H1 (cell line): ENCODE results near the gene PRPF39. TPM values are rescaled to one million over a fixed set of nuclear protein-coding genes. Genes with fewer than 3 reads are reported as not detected.

Source experiments
- CREB1 ChIP-seq: IDR thresholded peaks from 2 replicates; pipeline ENCODE4 v1.6.1; 2012; ENCODE audit warnings: inconsistent platforms
- CTBP2 ChIP-seq: IDR thresholded peaks from 2 replicates; pipeline ENCODE4 v1.7.0; 2011; ENCODE audit warnings: borderline replicate concordance, mild to moderate bottlenecking, moderate library complexity, mixed read lengths, low read length; ENCODE audit not compliant: insufficient read depth, insufficient read length
- EP300 ChIP-seq, 2 experiments: IDR thresholded peaks; 1 replicate in 1 of 2; 2 replicates in 1 of 2; pipeline ENCODE4 v1.6.1; 2011 to 2012; ENCODE audit warnings: low read depth in 2 of 2, low read length in 2 of 2, mild to moderate bottlenecking in 2 of 2, borderline replicate concordance in 1 of 2, inconsistent platforms in 1 of 2, moderate library complexity in 1 of 2
- JUND ChIP-seq: IDR thresholded peaks from 2 replicates; pipeline ENCODE4 v1.6.1; 2011; ENCODE audit warnings: mild to moderate bottlenecking, improper control_type of control experiment, low read length
- MAFK ChIP-seq: IDR thresholded peaks from 2 replicates; pipeline ENCODE4 v1.6.1; 2012; ENCODE audit warnings: low read depth, mild to moderate bottlenecking, improper control_type of control experiment, low read length
- polyA plus RNA-seq, 7 experiments: library from polyadenylated mRNA; depleted of rRNA in 3 of 7; stranded (reverse) in 5 of 7; unstranded in 2 of 7; fragments of >200 nt in 5 of 7; fragments of 200-250 nt in 2 of 7; gene quantifications; 1 replicate in 5 of 7; 2 replicates in 1 of 7; 4 replicates in 1 of 7; pipeline versions ENCODE4 v1.2.1 to v1.2.3, GENCODE V29; 2011 to 2013; ENCODE audit warnings: missing spikeins in 2 of 7, mixed read lengths in 2 of 7
- total RNA-seq: library from RNA; stranded (reverse); fragmentation: NEBNext Ultra II Directional; extraction: Animal tissue kit (Norgen Biotek cat#: 25700); gene quantifications from 2 replicates; pipeline ENCODE4 v1.2.1, GENCODE V29; 2021

Gene PRPF39
- total and polyA plus RNA-seq, 2 of the 8 experiments (the other 6 are each of a cell fraction or from before 2014, with no cell fraction given): 22.4 to 43.3 TPM

DNA sequence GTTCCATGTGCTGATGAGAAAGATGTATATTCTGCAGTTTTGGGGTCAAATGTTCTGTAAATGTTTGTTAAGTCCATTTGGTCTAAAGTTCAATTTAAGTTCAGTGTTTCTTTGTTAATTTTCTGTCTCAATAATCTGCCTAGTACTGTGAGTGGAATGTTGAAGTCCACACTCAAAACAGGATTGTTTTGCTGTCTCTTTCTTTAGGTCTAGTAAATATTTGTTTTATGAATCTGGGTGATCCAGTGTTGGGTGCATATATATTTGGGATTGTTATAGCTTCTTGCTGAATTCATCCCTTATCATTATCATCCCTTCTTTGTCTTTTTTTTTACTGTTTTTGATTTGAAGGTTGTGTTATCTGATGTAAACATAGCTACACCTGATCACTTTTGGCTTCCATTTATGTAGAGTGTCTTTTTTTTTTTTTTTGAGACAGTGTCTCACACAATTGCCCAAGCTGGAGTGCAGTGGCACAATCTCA lies 26.0 kb upstream of the PRPF39 start (continued):
- no peak for TF ChIP-seq MAFK
- TF ChIP-seq EP300 (IDR thresholded peaks at IDR 0.05; ENCODE audit: borderline replicate concordance in 1 of 2, low read depth in 2 of 2, low read length in 2 of 2): no peak
- TF ChIP-seq JUND: no peak
- TF ChIP-seq CREB1: no peak
- TF ChIP-seq CTBP2: no peak
- TF ChIP-seq, all 59 proteins: peak for 0
